Stimulated activated effector memory CD8-positive, alpha-beta T cell treated with anti-CD3 and anti-CD28 coated beads, Interleukin-12 subunit alpha, Interleukin-12 subunit beta, amount 100 ng/mL, for 72 hours (primary cell): ENCODE measurements around the gene THAP7.
"Not testable (repeated sequence)": the region's sequence is repeated elsewhere in the genome, so short reads cannot be mapped to it uniquely, and the experiment has no call there.

ENCODE experiments used
- ATAC-seq: fragments of 150-1000 bp; cut with Tn5 transposase; 2 replicates; pipeline ENCODE4 v1.10.0; 2021
- DNase-seq, 2 donors: peaks; one replicate each; pipeline ENCODE4 v3.0.0; 2021 to 2022; ENCODE audit warnings: low spot score in 2 of 2
- H3K27ac Mint-ChIP-seq: one replicate; pipeline ENCODE4 v1.8.0; 2022; ENCODE audit warnings: mild to moderate bottlenecking, mixed read lengths
- H3K36me3 Mint-ChIP-seq: one replicate; pipeline ENCODE4 v1.8.0; 2022; ENCODE audit warnings: mild to moderate bottlenecking, mixed read lengths
- H3K4me1 Mint-ChIP-seq: one replicate; pipeline ENCODE4 v1.8.0; 2022; ENCODE audit warnings: mixed read lengths
- H3K4me3 Mint-ChIP-seq: one replicate; pipeline ENCODE4 v1.8.0; 2022; ENCODE audit warnings: mild to moderate bottlenecking, mixed read lengths
- H3K9me3 Mint-ChIP-seq: one replicate; pipeline ENCODE4 v1.8.0; 2022; ENCODE audit warnings: mixed read lengths

Gene THAP7

DNA sequence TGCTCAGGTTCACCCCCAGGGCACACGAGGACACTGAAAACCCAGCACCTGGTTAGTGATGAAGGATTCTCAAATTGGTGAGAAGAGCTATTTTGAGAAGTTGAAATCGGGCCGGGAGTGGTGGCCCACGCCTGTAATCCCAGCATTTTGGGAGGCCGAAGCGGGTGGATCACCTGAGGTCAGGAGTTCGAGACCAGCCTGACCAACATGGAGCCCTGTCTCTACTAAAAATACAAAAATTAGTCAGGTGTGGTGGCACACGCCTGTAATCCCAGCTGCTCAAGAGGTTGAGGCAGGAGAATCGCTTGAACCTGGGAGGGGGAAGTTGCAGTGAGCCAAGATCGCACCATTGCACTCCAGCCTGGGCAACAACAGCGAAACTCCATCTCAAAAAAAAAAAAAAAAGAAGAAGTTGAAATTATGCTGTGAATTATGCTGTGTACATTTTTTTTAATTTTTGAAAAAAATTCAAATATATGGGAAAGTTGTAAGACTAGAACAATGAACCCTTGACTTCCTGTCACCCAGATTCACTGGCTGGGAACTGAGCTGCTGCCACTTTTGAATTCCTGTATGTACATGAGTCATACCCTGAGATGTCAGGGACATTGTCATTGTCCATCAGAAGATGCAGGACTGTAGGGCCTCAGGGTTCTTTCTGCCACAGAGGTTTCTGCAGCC is 29.8 kb downstream of the THAP7 start:
- H3K36me3 Mint-ChIP-seq, H3K4me1 Mint-ChIP-seq, DNase-seq, H3K9me3 Mint-ChIP-seq, ATAC-seq, H3K4me3 Mint-ChIP-seq, H3K27ac Mint-ChIP-seq: not testable (repeated sequence)

GRCh38 chr22:20970939-20971657 is 30.8 kb downstream of the THAP7 start:
- Mint-ChIP-seq H3K4me3 (no peak overlapping the region), H3K36me3 (peaks cover 7% of the 10 kb centered on the region), H3K27ac (peak overlapping the region; percentile 68), H3K4me1 (peaks cover under 1% of the 10 kb centered on the region), H3K9me3 (no peaks in the 10 kb centered on the region)
- ATAC-seq (no peak), DNase-seq (no peak)

DNA sequence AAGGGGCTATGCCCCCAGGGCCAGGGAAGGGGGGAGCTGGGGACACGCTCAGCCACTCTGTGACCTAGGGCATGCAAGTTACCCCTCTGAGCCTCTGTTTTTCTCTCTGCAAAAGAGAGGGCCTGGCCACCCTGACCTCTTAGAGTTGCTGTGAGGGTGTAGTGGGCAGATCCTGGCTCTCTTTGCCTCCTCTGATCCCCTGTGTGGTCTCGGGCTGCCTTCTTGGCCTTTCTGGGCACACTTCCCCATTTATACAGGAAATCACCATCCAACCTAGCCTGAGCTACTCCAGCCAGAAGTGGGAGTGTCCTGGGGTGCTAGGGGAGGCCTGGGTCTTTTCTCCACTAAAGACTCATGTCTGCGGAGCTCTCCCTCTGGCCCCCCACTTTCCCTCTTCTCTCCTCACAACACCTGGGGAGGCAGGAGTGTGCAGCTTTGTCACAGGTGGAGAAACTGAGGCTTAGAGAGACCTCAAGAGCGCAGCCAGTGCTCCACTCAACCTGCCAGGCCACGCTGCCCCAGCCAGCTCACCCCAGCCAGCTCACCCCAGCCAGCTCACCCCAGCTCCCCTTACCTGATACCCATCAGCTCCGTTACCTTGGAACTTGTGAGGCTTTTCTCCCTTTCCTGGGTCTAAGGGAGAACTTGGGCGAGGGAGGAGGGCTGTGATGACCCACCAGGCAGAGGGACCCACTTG is 33.5 kb downstream of the THAP7 start:
- Mint-ChIP-seq H3K4me1 (peaks cover 12% of the 10 kb centered on the region), H3K9me3 (no peaks in the 10 kb centered on the region), H3K4me3 (no peak overlapping the region), H3K36me3 (no peaks in the 10 kb centered on the region), H3K27ac (no peak overlapping the region)
- no peak for DNase-seq
- no peak for ATAC-seq

- Mint-ChIP-seq H3K4me1 (peaks cover 12% of the 10 kb centered on the region), H3K4me3 (no peak overlapping the region), H3K36me3 (no peaks in the 10 kb centered on the region), H3K9me3 (no peaks in the 10 kb centered on the region), H3K27ac (no peak overlapping the region)
- ATAC-seq = no peak
- no peak for DNase-seq
These were observed 34.2 kb downstream of the THAP7 start for GRCh38 chr22:20967697-20968211.

DNA sequence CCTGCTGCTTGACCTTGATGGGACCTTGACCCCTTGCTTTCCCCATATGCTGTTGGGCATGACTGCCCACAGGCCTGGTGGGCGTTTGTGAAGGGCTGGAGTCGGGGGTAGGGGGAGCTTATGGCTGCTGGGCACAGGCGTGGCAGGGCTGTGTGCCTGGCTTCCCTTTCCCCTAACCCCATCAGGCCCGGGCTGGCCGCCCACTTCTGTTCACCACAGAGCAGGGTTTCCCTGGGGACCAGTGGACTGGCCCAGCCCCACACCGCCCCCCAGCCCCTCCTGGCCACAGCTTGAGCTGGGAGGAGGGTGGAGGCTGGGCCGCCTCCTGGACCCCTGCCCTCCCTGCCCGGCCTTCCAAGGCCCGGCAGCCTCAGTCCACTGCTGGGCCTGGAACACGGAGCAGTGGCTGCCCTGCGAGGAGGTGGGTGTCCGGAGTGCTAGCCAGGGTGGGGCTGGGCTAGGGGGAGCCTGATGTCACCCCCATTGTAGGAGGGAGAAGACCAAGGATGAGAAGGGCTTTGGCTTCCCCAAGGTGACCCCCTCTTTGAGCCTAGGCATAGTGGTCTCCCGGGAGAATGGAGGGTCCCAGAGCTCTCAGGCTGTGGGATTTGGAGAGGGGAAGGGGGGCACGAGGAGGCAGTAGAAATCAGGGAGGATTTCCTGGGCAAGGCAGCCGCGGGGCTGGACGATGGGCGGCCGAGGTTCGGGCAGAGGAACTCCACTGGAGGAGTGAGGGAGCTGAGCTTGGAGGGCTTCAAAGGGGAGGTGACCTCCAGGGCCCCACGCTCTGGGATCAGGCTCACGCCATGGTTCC is 34.8 kb downstream of the THAP7 start, which contains the start of gene AIFM3:
TSS of gene AIFM3 (plus strand) at position 373 of the 814 bp plus-strand sequence. CDS start 690 bp downstream, outside the sequence.
- Mint-ChIP-seq H3K4me1 (peaks cover 13% of the 10 kb centered on the region), H3K9me3 (no peaks in the 10 kb centered on the region), H3K36me3 (no peaks in the 10 kb centered on the region), H3K27ac (peak within 1 kb of the TSS; percentile 48), H3K4me3 (peak within 1 kb of the TSS; percentile 31)
- DNase-seq (no peak), ATAC-seq (no peak)

DNA sequence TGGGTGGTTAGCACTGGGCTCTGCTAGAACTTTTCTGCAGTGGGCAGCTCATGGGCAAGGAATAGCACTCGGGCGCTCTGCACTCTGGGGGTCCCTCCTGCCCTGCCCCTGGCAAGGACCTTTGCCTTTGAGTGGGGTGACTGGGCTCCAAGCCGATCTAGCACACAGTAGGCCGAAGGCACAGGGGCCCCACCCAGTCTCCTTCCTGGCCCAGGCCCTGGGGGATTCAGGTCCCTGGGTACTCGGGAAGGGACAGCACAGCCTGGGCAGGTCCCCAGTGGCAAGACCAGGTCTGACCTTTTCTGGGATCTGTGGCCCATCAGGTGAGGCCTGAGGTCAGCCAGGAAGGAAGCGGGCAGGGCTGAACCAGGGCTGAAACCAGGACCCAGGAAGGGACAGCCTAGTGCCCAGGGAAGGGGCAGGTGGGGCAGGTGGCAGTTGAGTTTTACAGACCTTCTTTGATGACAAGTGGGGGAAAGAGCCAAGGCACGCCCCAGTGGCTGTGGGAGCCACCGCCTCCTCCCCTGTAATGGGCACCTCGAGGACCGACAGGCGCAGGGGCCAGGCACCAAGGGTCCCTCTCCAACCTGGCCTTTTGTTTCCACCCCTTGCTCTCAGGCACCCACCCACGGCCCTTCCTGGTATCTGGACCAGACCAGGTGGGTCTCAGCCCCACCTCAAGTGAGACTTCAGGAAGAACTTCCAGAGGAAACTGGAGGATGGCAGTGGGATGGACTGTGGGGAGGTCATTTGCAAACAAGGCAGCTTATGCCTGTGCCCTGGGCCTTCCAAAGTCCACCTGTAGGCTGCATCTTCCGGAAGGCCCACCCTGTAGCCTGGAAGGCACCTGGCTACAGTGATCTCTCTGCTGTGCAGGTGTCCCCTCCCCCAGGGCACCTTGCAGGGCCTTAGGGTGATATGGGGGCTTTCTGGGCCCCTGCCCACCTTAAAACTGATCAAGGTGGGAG is 35.7 kb downstream of the THAP7 start:
- Mint-ChIP-seq H3K27ac (no peak overlapping the region), H3K9me3 (no peaks in the 10 kb centered on the region), H3K4me3 (peak overlapping the region; percentile 31), H3K36me3 (no peaks in the 10 kb centered on the region), H3K4me1 (peaks cover 20% of the 10 kb centered on the region)
- no peak for DNase-seq
- no peak for ATAC-seq

- no peak for DNase-seq
- H3K27ac Mint-ChIP-seq = no peak overlapping the region
- ATAC-seq = no peak
- no peaks in the 10 kb centered on the region for H3K36me3 Mint-ChIP-seq
- peaks cover 20% of the 10 kb centered on the region for H3K4me1 Mint-ChIP-seq
- H3K4me3 Mint-ChIP-seq = peak overlapping the region; percentile 66
- no peaks in the 10 kb centered on the region for H3K9me3 Mint-ChIP-seq
These were observed 36.6 kb downstream of the THAP7 start for GRCh38 chr22:20965104-20965887.

GRCh38 chr22:20964799-20965103 is 37.2 kb downstream of the THAP7 start:
- ATAC-seq = no peak
- Mint-ChIP-seq H3K27ac (peak overlapping the region; percentile 40), H3K9me3 (no peaks in the 10 kb centered on the region)

GRCh38 chr22:20964090-20964798 is 37.7 kb downstream of the THAP7 start:
- DNase-seq = no peak
- peak overlapping the region; percentile 40 for H3K27ac Mint-ChIP-seq
- no peaks in the 10 kb centered on the region for H3K36me3 Mint-ChIP-seq
- no peak for ATAC-seq
- H3K9me3 Mint-ChIP-seq = no peaks in the 10 kb centered on the region
- H3K4me3 Mint-ChIP-seq = peak overlapping the region; percentile 66
- peaks cover 20% of the 10 kb centered on the region for H3K4me1 Mint-ChIP-seq

More at GRCh38 chr22:20964799-20965103, 37.2 kb downstream of the THAP7 start:
- DNase-seq = no peak
- Mint-ChIP-seq H3K4me1 (peaks cover 20% of the 10 kb centered on the region), H3K36me3 (no peaks in the 10 kb centered on the region), H3K4me3 (peak overlapping the region; percentile 66)

DNA sequence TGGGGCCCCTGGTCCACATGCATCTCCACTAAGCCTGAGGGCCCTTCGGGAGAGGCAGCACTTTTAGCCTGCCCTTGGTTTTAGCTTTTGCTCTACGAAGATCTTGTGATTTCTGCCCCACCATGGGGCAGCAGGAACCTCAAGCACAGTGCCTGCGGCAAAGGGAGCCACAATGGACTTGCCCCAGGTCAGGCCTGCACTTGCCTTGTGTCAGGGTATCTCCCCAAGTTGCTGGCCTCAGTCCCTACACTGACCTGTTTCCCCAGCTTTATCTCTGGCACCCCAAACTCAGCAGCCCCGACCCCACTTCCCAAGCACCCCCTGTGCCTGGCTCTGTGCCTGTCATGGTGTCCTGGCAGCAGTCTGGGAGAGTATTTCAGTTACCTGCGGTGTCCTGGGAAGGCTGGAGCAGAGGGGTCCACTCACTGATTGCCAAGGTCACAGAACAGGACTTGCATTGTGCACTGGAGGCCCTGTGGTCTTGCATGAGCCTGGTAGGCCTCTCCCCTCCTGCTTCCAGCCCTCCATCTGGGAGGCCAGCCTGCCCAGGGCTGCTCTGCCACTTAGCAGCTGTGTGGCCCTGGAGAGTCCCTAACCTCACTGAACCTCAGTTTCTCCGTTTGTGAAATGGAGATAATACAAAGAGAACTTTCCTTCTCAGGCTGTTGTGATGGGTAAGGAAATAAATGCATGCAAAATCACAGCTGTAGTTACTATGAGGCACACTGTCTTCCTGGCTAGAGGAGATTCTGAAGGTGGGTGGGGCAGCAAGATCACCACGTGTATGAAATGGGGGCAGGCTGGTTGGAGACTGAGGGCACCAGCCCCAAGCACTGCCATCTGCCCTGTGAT is 38.5 kb downstream of the THAP7 start:
- Mint-ChIP-seq H3K4me1 (peaks cover 20% of the 10 kb centered on the region), H3K9me3 (no peaks in the 10 kb centered on the region), H3K4me3 (peak overlapping the region; percentile 66), H3K36me3 (no peaks in the 10 kb centered on the region), H3K27ac (no peak overlapping the region)
- ATAC-seq (no peak), DNase-seq (no peak)

DNA sequence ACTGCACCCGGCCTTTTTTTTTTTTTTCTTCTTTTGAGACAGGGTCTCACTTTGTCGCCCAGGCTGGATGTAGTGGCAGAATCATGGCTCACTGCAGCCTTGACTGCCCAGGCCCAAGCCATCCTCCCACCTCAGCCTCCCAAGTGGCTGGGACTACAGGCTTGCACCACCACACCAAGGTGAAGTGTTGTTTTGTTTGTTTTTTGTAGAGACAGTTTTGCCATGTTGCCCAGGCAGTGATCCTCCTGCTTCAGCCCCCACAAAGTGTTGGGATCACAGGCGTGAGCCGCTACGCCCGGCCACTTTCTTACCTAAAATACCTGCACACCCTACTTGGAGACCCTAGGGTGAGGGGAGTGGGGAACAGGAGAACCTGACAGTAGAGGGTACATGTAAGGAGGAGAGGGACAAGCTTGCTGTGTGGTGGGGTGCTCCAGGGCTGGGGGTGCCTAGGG is 39.4 kb downstream of the THAP7 start:
- H3K9me3 Mint-ChIP-seq = no peaks in the 10 kb centered on the region

GRCh38 chr22:20960609-20961008 is 41.3 kb downstream of the THAP7 start:
- no peak overlapping the region for H3K4me3 Mint-ChIP-seq
- H3K9me3 Mint-ChIP-seq = no peaks in the 10 kb centered on the region
- ATAC-seq (no peak), DNase-seq (no peak)
- peaks cover 34% of the 10 kb centered on the region for H3K4me1 Mint-ChIP-seq
- H3K36me3 Mint-ChIP-seq = peaks cover 8% of the 10 kb centered on the region
- H3K27ac Mint-ChIP-seq = no peak overlapping the region

More for the DNA sequence above, 39.4 kb downstream of the THAP7 start:
- no peak overlapping the region for H3K27ac Mint-ChIP-seq
- H3K4me1 Mint-ChIP-seq = peaks cover 28% of the 10 kb centered on the region
- DNase-seq (no peak), ATAC-seq (no peak)
- no peak overlapping the region for H3K4me3 Mint-ChIP-seq
- H3K36me3 Mint-ChIP-seq = no peaks in the 10 kb centered on the region
